Measurements from ENCODE around the gene HECTD1.
A peak's percentile ranks its signal among the peaks of the same experiment; 100 is the strongest.

Gene HECTD1

GRCh38 chr14:31223331-31223730 is 15.7 kb upstream of the HECTD1 start:
- Histone ChIP-seq H3K4me3 (ENCODE audit: low read length) (no peak overlapping the region), H3K9me3 (ENCODE audit: control insufficient read depth, low read depth, low read length) (no peaks in the 10 kb centered on the region), H3K4me1 (ENCODE audit: control insufficient read depth, low read depth, low read length) (no peaks in the 10 kb centered on the region), H3K27ac (ENCODE audit: low read length) (no peak overlapping the region), H3K9ac (ENCODE audit: low read length) (no peak overlapping the region), H3K27me3 (ENCODE audit: control insufficient read depth, insufficient read depth, low read length) (no peaks in the 10 kb centered on the region), H3K36me3 (ENCODE audit: control insufficient read depth, low read depth, low read length) (no peaks in the 10 kb centered on the region)

GRCh38 chr14:31222834-31223233 is 15.2 kb upstream of the HECTD1 start:
- H3K9ac ChIP-seq (ENCODE audit: low read length) = no peak overlapping the region
- no peaks in the 10 kb centered on the region for H3K9me3 ChIP-seq (ENCODE audit: control insufficient read depth, low read depth, low read length)
- no peak overlapping the region for H3K27ac ChIP-seq (ENCODE audit: low read length)
- no peaks in the 10 kb centered on the region for H3K36me3 ChIP-seq (ENCODE audit: control insufficient read depth, low read depth, low read length)
- H3K27me3 ChIP-seq (ENCODE audit: control insufficient read depth, insufficient read depth, low read length) = no peaks in the 10 kb centered on the region
- H3K4me3 ChIP-seq (ENCODE audit: low read length) = no peak overlapping the region
- no peaks in the 10 kb centered on the region for H3K4me1 ChIP-seq (ENCODE audit: control insufficient read depth, low read depth, low read length)

GRCh38 chr14:31221266-31221665 is 13.7 kb upstream of the HECTD1 start:
- Histone ChIP-seq H3K27ac (ENCODE audit: low read length) (no peak overlapping the region), H3K27me3 (ENCODE audit: control insufficient read depth, insufficient read depth, low read length) (no peaks in the 10 kb centered on the region), H3K4me3 (ENCODE audit: low read length) (no peak overlapping the region), H3K9ac (ENCODE audit: low read length) (no peak overlapping the region), H3K9me3 (ENCODE audit: control insufficient read depth, low read depth, low read length) (no peaks in the 10 kb centered on the region), H3K4me1 (ENCODE audit: control insufficient read depth, low read depth, low read length) (no peaks in the 10 kb centered on the region), H3K36me3 (ENCODE audit: control insufficient read depth, low read depth, low read length) (no peaks in the 10 kb centered on the region)

- no peaks in the 10 kb centered on the region for H3K4me1 ChIP-seq (ENCODE audit: control insufficient read depth, low read depth, low read length)
- H3K4me3 ChIP-seq (ENCODE audit: low read length) = no peak overlapping the region
- H3K9ac ChIP-seq (ENCODE audit: low read length) = no peak overlapping the region
- H3K27ac ChIP-seq (ENCODE audit: low read length) = no peak overlapping the region
- no peaks in the 10 kb centered on the region for H3K9me3 ChIP-seq (ENCODE audit: control insufficient read depth, low read depth, low read length)
- no peaks in the 10 kb centered on the region for H3K36me3 ChIP-seq (ENCODE audit: control insufficient read depth, low read depth, low read length)
- no peaks in the 10 kb centered on the region for H3K27me3 ChIP-seq (ENCODE audit: control insufficient read depth, insufficient read depth, low read length)
Observed at GRCh38 chr14:31219169-31219568, 11.6 kb upstream of the HECTD1 start.

- Histone ChIP-seq H3K9ac (ENCODE audit: low read length) (no peak overlapping the region), H3K27ac (ENCODE audit: low read length) (no peak overlapping the region), H3K36me3 (ENCODE audit: control insufficient read depth, low read depth, low read length) (no peaks in the 10 kb centered on the region), H3K4me1 (ENCODE audit: control insufficient read depth, low read depth, low read length) (no peaks in the 10 kb centered on the region), H3K9me3 (ENCODE audit: control insufficient read depth, low read depth, low read length) (no peaks in the 10 kb centered on the region), H3K4me3 (ENCODE audit: low read length) (no peak overlapping the region), H3K27me3 (ENCODE audit: control insufficient read depth, insufficient read depth, low read length) (no peaks in the 10 kb centered on the region)
Observed at GRCh38 chr14:31216359-31216758, 8.8 kb upstream of the HECTD1 start.

- no peak overlapping the region for H3K27ac ChIP-seq (ENCODE audit: low read length)
- H3K4me1 ChIP-seq (ENCODE audit: control insufficient read depth, low read depth, low read length) = peaks cover 9% of the 10 kb centered on the region
- H3K36me3 ChIP-seq (ENCODE audit: control insufficient read depth, low read depth, low read length) = no peaks in the 10 kb centered on the region
- H3K27me3 ChIP-seq (ENCODE audit: control insufficient read depth, insufficient read depth, low read length) = peaks cover 4% of the 10 kb centered on the region
- H3K9me3 ChIP-seq (ENCODE audit: control insufficient read depth, low read depth, low read length) = no peaks in the 10 kb centered on the region
- H3K4me3 ChIP-seq (ENCODE audit: low read length) = no peak overlapping the region
- no peak overlapping the region for H3K9ac ChIP-seq (ENCODE audit: low read length)
Observed at GRCh38 chr14:31212893-31213292, 5.3 kb upstream of the HECTD1 start.

- no peak overlapping the region for H3K4me3 ChIP-seq (ENCODE audit: low read length)
- peaks cover 3% of the 10 kb centered on the region for H3K36me3 ChIP-seq (ENCODE audit: control insufficient read depth, low read depth, low read length)
- no peak overlapping the region for H3K27ac ChIP-seq (ENCODE audit: low read length)
- H3K9ac ChIP-seq (ENCODE audit: low read length) = no peak overlapping the region
- no peaks in the 10 kb centered on the region for H3K9me3 ChIP-seq (ENCODE audit: control insufficient read depth, low read depth, low read length)
- H3K4me1 ChIP-seq (ENCODE audit: control insufficient read depth, low read depth, low read length) = peaks cover 22% of the 10 kb centered on the region
- H3K27me3 ChIP-seq (ENCODE audit: control insufficient read depth, insufficient read depth, low read length) = peaks cover 4% of the 10 kb centered on the region
Observed at GRCh38 chr14:31209605-31210004, 2.0 kb upstream of the HECTD1 start.

- H3K36me3 ChIP-seq (ENCODE audit: control insufficient read depth, low read depth, low read length) = peaks cover 8% of the 10 kb centered on the region
- peak overlapping the region; percentile 65 for H3K9ac ChIP-seq (ENCODE audit: low read length)
- peak overlapping the region; percentile 80 for H3K27ac ChIP-seq (ENCODE audit: low read length)
- peaks cover 4% of the 10 kb centered on the region for H3K27me3 ChIP-seq (ENCODE audit: control insufficient read depth, insufficient read depth, low read length)
- H3K4me3 ChIP-seq (ENCODE audit: low read length) = peak overlapping the region; percentile 81
- peaks cover 22% of the 10 kb centered on the region for H3K4me1 ChIP-seq (ENCODE audit: control insufficient read depth, low read depth, low read length)
- H3K9me3 ChIP-seq (ENCODE audit: control insufficient read depth, low read depth, low read length) = no peaks in the 10 kb centered on the region
Observed at GRCh38 chr14:31208546-31209424, 1.2 kb upstream of the HECTD1 start.

- peak overlapping the region; percentile 57 for H3K27ac ChIP-seq (ENCODE audit: low read length)
- H3K27me3 ChIP-seq (ENCODE audit: control insufficient read depth, insufficient read depth, low read length) = peaks cover 4% of the 10 kb centered on the region
- H3K9ac ChIP-seq (ENCODE audit: low read length) = peak overlapping the region; percentile 97
- H3K4me1 ChIP-seq (ENCODE audit: control insufficient read depth, low read depth, low read length) = peaks cover 22% of the 10 kb centered on the region
- peak overlapping the region; percentile 81 for H3K4me3 ChIP-seq (ENCODE audit: low read length)
- H3K36me3 ChIP-seq (ENCODE audit: control insufficient read depth, low read depth, low read length) = peaks cover 14% of the 10 kb centered on the region
- H3K9me3 ChIP-seq (ENCODE audit: control insufficient read depth, low read depth, low read length) = no peaks in the 10 kb centered on the region
Observed at GRCh38 chr14:31207287-31207754, 272 bp downstream of the HECTD1 start.

- peaks cover 14% of the 10 kb centered on the region for H3K36me3 ChIP-seq (ENCODE audit: control insufficient read depth, low read depth, low read length)
- H3K9ac ChIP-seq (ENCODE audit: low read length) = peak overlapping the region; percentile 97
- H3K27me3 ChIP-seq (ENCODE audit: control insufficient read depth, insufficient read depth, low read length) = peaks cover 4% of the 10 kb centered on the region
- H3K4me1 ChIP-seq (ENCODE audit: control insufficient read depth, low read depth, low read length) = peaks cover 22% of the 10 kb centered on the region
- H3K9me3 ChIP-seq (ENCODE audit: control insufficient read depth, low read depth, low read length) = no peaks in the 10 kb centered on the region
- peak overlapping the region; percentile 57 for H3K27ac ChIP-seq (ENCODE audit: low read length)
- H3K4me3 ChIP-seq (ENCODE audit: low read length) = peak overlapping the region; percentile 81
Observed at GRCh38 chr14:31206536-31207286, 882 bp downstream of the HECTD1 start.

GRCh38 chr14:31205681-31206535 is 1.7 kb downstream of the HECTD1 start:
- H3K27me3 ChIP-seq (ENCODE audit: control insufficient read depth, insufficient read depth, low read length) = peaks cover 4% of the 10 kb centered on the region
- H3K4me1 ChIP-seq (ENCODE audit: control insufficient read depth, low read depth, low read length) = peaks cover 22% of the 10 kb centered on the region
- no peaks in the 10 kb centered on the region for H3K9me3 ChIP-seq (ENCODE audit: control insufficient read depth, low read depth, low read length)
- H3K4me3 ChIP-seq (ENCODE audit: low read length) = peak overlapping the region; percentile 81
- peaks cover 18% of the 10 kb centered on the region for H3K36me3 ChIP-seq (ENCODE audit: control insufficient read depth, low read depth, low read length)
- peak overlapping the region; percentile 97 for H3K9ac ChIP-seq (ENCODE audit: low read length)
- H3K27ac ChIP-seq (ENCODE audit: low read length) = no peak overlapping the region
